Measurements from ENCODE around the gene CRYGS.
"Not testable (repeated sequence)": the region's sequence is repeated elsewhere in the genome, so short reads cannot be mapped to it uniquely, and the experiment has no call there.

Gene CRYGS

DNA sequence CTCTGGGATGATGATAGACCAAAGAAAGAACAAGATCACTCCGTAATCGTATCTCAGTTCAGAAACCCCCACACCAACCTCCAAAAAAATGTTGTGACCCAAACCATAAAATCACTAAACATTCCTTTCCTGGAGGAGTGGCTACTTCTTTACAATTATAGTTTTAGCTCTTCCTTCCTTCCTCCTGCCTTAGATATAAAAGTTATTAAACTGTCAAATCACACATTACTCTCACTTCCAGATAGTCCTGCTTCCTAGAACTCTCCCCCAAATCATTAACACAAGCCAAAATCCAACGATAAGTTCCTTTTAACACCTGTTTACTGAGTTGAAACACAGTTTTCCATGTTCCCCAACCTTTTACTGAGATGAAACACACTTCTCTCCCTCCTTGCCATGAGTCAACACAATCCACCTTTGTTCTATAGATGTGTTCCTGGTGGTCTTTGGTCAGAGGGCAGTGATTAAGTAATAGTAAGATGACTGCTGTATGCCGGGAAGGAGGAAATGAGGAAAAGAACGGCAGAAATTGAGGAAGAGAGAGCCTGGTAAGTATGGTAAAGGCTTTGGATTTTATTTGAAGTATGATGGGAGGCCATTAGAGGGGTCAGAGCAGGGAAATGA is 8.3 kb upstream of the CRYGS start:
- no peak for DNase-seq

- no peak for DNase-seq
Measured at GRCh38 chr3:186551387-186551786, 7.2 kb upstream of the CRYGS start.

GRCh38 chr3:186549497-186549896 is 5.3 kb upstream of the CRYGS start:
- DNase-seq: no peak

GRCh38 chr3:186540835-186541226 is 3.3 kb downstream of the CRYGS start:
- DNase-seq: no peak

DNA sequence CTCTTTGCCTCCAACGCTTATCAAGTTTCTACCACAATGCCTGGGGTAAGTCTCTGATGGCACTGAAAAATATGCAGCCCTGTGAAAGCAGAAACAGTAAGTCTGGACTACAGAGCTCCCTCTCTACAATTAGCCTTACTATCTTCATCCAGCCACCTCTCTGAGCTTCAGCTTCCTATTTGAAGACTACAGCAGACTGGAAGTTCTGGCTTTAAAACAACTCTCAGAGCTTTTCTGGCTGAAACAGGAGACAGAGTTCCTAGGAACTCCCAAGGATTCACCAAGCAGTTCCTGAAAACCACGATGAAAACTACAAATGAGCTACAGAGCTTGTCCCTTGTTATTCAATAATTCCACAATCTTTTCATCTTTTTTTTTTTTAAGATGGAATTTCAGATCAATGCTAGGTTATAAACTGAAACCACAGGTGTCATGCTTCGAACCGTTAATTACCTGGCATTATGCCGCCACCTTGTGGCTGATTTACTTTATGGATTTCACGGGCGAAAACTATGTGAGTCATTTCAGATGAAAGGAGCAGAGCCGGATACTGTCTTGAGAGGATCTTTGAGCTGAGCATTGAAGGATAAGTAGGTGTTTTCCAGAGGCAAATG is 3.9 kb downstream of the CRYGS start:
- DNase-seq: peak; percentile 75

DNA sequence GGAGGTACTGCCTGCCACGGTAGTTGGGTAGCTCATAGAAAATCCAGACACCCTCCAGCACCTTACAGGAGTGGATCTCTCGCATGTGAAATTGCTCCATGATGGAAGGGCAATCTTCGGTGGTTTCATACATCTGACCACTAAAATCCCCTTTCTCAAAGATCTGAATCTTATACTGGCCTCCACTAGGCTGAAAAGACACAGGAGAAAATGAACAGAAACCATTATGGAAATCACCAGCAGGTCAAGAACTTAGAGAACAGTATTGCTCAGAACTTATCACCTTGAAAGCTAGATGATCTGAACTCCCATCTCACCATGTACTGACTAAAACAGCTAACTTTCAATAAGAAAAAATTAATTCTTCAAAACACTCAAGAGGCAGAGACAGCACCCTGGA is 5.4 kb downstream of the CRYGS start:
- DNase-seq: no peak

DNA sequence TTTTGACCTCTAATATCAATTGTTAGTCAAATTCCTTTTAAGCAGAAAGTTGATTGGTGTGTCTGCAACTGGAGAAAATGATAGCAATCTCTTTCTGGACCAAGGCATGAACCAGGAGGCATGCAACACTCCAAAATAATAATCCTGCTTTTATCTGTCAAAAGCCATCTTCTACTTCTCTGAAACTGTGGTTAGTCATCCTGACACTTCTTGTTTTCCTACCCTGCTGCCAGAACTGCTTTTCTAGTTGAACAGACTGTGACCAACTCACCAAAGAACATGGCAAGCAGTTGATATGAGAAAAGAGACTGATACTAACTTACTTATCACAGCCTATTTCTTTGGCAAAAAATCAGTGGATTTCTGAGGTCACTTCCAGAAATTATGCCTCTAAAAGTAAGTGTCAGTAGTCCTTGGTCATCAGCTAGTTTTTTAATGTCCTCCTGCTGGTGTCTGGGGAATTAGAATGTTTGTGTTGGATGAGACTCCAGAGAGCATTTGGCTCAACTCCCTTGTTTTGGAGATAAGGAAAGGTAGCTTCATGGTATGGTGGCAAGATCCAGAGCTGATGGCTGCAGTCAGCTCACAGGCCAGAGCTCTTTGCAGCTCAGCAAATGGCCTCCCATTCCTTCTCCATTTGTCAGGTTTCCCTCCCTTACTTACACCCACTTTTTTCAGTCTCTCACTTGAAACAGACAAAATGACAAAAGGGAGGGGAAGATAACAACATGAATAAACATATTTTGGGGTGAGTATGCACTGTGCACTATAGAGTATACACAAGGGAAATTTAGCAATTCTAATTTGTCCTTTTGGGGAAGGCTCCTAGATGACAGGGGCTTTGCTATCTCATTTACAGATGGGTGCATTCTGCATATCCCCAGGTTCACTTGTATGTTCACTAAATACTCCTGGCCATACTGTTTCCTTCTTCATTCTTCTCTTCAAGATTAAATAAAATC is 7.0 kb downstream of the CRYGS start:
- no peak for DNase-seq

- DNase-seq: no peak
Measured at GRCh38 chr3:186534113-186534669, 10.0 kb downstream of the CRYGS start.

- no peak for DNase-seq
Measured at GRCh38 chr3:186532598-186533072, 11.5 kb downstream of the CRYGS start.

DNA sequence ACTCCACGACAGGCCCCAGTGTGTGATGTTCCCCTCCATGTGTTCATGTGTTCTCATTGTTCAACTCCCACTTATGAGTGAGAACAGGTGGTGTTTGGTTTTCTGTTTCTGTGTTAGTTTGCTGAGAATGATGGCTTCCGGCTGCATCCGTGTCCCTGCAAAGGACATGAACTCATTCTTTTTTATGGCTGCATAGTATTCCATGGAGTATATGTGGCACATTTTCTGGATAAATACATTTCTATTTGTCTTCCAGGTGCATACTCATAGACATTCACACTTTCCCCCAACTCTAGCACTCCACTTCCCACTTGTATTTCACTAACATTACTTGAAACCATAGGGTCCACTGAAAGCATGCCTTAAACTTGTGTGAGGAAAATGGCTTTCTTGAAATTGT is 12.5 kb downstream of the CRYGS start:
- not testable (repeated sequence) for DNase-seq

DNA sequence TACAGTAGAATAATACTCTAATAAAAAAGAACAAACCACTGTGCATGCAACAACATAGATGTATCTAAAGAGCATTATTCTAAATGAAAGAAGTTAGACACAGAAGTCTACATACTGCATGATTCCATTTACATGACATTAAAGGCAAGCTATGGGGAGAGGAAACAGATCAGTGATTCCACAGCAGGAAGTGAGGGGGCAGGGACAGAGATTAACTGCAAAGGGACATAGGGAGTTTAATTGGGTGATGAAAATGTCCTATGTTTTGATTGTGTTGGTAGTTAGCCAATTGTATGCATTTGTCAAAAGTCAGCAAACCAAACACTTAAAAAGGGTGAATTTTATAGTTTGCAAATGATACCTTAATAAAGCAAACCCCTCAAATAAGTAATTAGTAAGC is 13.8 kb downstream of the CRYGS start:
- DNase-seq: no peak

- DNase-seq: no peak
Measured at GRCh38 chr3:186529201-186529999, 14.8 kb downstream of the CRYGS start.

- no peak for DNase-seq
Measured at GRCh38 chr3:186526256-186526606, 17.9 kb downstream of the CRYGS start.

GRCh38 chr3:186525369-186526255 is 18.6 kb downstream of the CRYGS start:
- DNase-seq: no peak

DNA sequence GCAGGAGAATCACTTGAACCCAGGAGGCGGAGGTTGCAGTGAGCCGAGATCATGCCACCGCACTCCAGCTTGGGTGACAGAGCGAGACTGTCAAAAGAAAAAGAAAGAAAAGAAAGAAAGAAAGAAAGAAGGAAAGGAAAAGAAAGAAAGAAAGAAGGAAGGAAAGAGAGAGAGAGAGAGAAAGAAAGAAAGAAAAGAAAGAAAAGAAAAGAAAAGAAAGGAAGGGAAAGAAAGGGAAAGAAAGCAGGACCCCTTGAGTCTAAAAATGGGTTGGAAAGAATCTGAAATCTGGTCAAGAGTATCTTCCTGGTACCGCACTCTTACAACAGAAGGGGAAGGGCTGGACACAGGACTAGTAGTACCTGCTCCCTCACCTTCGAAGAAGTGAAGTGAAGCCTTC is 19.6 kb downstream of the CRYGS start:
- no peak for DNase-seq

- DNase-seq: no peak
Measured at GRCh38 chr3:186523434-186523833, 20.7 kb downstream of the CRYGS start.

GRCh38 chr3:186523022-186523421 is 21.2 kb downstream of the CRYGS start:
- DNase-seq: no peak

GRCh38 chr3:186520957-186521842 is 23.0 kb downstream of the CRYGS start:
- DNase-seq: no peak

DNA sequence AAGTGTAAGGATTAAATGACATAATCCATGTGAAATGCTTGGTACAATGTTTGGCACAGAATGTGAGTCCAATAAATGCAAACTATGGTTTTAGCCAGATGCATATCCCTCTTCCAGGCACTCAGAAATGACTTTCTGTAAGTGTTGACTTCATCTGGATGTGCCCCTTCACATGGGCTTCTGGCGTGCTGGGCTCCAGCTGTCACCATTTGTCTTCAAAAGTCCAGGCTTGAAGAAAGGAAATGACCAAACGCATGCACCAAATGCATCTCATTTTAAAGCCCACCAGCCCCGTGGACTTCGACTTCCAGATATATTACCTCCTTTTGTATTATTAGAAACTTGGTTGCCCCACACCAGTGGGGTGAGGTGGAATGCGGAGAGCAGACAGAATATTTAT is 23.7 kb downstream of the CRYGS start:
- DNase-seq: no peak

DNA sequence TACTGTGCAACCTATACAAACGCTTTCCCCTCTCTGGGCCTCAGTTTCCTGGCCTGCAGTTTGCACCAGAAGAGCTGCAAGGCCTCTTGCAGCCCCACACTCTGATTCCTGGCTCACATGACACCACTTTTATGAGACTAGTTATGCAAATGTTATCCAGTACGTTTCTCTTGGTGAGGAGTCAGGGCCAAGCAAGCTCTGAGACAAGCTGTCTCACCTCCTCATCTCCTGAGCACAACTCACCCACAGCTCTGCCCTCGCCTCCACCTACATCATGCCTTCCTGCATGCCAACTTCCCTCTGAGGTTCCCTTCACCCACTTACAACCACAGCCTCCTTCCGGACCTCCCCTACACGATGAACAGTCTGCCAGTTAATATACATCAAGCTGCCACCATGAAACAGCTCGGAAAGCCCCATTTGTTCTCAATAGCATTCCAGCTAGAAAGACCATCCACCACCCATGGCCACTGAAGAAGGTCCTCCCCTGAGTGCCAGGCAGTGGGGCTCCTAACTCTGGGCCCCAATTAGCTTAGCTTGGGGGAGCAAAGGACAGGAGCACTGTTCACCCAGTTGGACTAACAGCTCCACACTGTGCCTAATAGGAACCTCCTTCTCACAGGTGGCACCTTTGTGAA is 25.0 kb downstream of the CRYGS start:
- DNase-seq: peak; percentile 57
